ENCODE measurements around the gene TRERF1. TPM values are rescaled to one million over a fixed set of nuclear protein-coding genes. Genes with fewer than 3 reads are reported as not detected.
A peak's percentile ranks its signal among the peaks of the same experiment; 100 is the strongest.
"Not testable (repeated sequence)": the region's sequence is repeated elsewhere in the genome, so short reads cannot be mapped to it uniquely, and the experiment has no call there.

TRERF1 gene
- total and polyA plus RNA-seq, 2 experiments from 2014 or later, result 3.2 to 5.1 TPM

- Histone ChIP-seq H3K4me1 (ENCODE audit: insufficient read depth) (peaks cover 13% of the 10 kb centered on the region), H3K9me3 (ENCODE audit: low read depth) (no peaks in the 10 kb centered on the region), H2AFZ (no peak overlapping the region), H3K9me2 (replicated peaks; ENCODE audit: insufficient read depth) (no peaks in the 10 kb centered on the region), H3K79me2 (no peaks in the 10 kb centered on the region), H3K4me2 (no peak overlapping the region), H4K20me1 (ENCODE audit: insufficient read depth, poor library complexity, severe bottlenecking) (no peaks in the 10 kb centered on the region), H3K27me3 (no peaks in the 10 kb centered on the region), H3K4me3 (no peak overlapping the region), H3K27ac (no peak overlapping the region), H3K36me3 (replicated peaks; ENCODE audit: insufficient read depth, low read depth) (no peaks in the 10 kb centered on the region)
- DNase-seq (ENCODE audit: low spot score), result no peak
- 99% methylated on average over 3 of the region's 3 CpGs for WGBS (ENCODE audit: low lambda C conversion rate, missing lambda C conversion rate)
- no peak for TF ChIP-seq EZH2 (IDR thresholded peaks at IDR 0.05; ENCODE audit: borderline replicate concordance)
- TF ChIP-seq CTCF (IDR thresholded peaks at IDR 0.05; ENCODE audit: poor library complexity), result no peak
- TF ChIP-seq EZH2phosphoT487 (IDR thresholded peaks at IDR 0.05; ENCODE audit: low read depth, severe bottlenecking, unreplicated experiment), result no peak
Observed at GRCh38 chr6:42203183-42203582, 248.5 kb downstream of the TRERF1 start.

- WGBS (ENCODE audit: low lambda C conversion rate, missing lambda C conversion rate), result 88% methylated on average over 13 of the region's 13 CpGs
- DNase-seq (ENCODE audit: low spot score); H3K79me2 ChIP-seq; H3K4me2 ChIP-seq; H3K9me3 ChIP-seq (ENCODE audit: low read depth); H3K4me3 ChIP-seq; H4K20me1 ChIP-seq (ENCODE audit: insufficient read depth, poor library complexity, severe bottlenecking); H3K9me2 ChIP-seq (replicated peaks; ENCODE audit: insufficient read depth); H3K36me3 ChIP-seq (replicated peaks; ENCODE audit: insufficient read depth, low read depth); H2AFZ ChIP-seq; H3K27ac ChIP-seq; H3K27me3 ChIP-seq: not testable (repeated sequence)
- peaks cover 13% of the 10 kb centered on the region for H3K4me1 ChIP-seq (ENCODE audit: insufficient read depth)
Observed at GRCh38 chr6:42202131-42202915, 249.4 kb downstream of the TRERF1 start.

- Histone ChIP-seq H3K36me3 (replicated peaks; ENCODE audit: insufficient read depth, low read depth) (no peaks in the 10 kb centered on the region), H3K27ac (peak overlapping the region; percentile 15), H2AFZ (no peak overlapping the region), H3K4me1 (ENCODE audit: insufficient read depth) (peaks cover 13% of the 10 kb centered on the region), H3K4me2 (no peak overlapping the region), H3K9me3 (ENCODE audit: low read depth) (no peaks in the 10 kb centered on the region), H3K9me2 (replicated peaks; ENCODE audit: insufficient read depth) (no peaks in the 10 kb centered on the region), H3K27me3 (no peaks in the 10 kb centered on the region), H3K4me3 (no peak overlapping the region), H4K20me1 (ENCODE audit: insufficient read depth, poor library complexity, severe bottlenecking) (no peaks in the 10 kb centered on the region), H3K79me2 (no peaks in the 10 kb centered on the region)
- DNase-seq (ENCODE audit: low spot score), result no peak
- 27% methylated on average over 3 of the region's 3 CpGs for WGBS (ENCODE audit: low lambda C conversion rate, missing lambda C conversion rate)
- TF ChIP-seq EZH2 (IDR thresholded peaks at IDR 0.05; ENCODE audit: borderline replicate concordance) (no peak), CTCF (IDR thresholded peaks at IDR 0.05; ENCODE audit: poor library complexity) (no peak), EZH2phosphoT487 (IDR thresholded peaks at IDR 0.05; ENCODE audit: low read depth, severe bottlenecking, unreplicated experiment) (no peak)
Observed at GRCh38 chr6:42201382-42201781, 250.3 kb downstream of the TRERF1 start.

GRCh38 chr6:42200035-42200434 lies 251.7 kb downstream of the TRERF1 start:
- H3K4me1 ChIP-seq (ENCODE audit: insufficient read depth), result peaks cover 13% of the 10 kb centered on the region
- H3K9me2 ChIP-seq (replicated peaks; ENCODE audit: insufficient read depth), result no peaks in the 10 kb centered on the region
- 35% methylated on average over 1 of the region's 1 CpG for WGBS (ENCODE audit: low lambda C conversion rate, missing lambda C conversion rate)
- H3K9me3 ChIP-seq (ENCODE audit: low read depth), result no peaks in the 10 kb centered on the region
- H3K27ac ChIP-seq, result peak overlapping the region; percentile 76
- no peak for TF ChIP-seq CTCF (IDR thresholded peaks at IDR 0.05; ENCODE audit: poor library complexity)
- no peak for TF ChIP-seq EZH2phosphoT487 (IDR thresholded peaks at IDR 0.05; ENCODE audit: low read depth, severe bottlenecking, unreplicated experiment)
- TF ChIP-seq EZH2 (IDR thresholded peaks at IDR 0.05; ENCODE audit: borderline replicate concordance), result no peak
- H3K4me2 ChIP-seq, result peak overlapping the region; percentile 4
- H3K36me3 ChIP-seq (replicated peaks; ENCODE audit: insufficient read depth, low read depth), result no peaks in the 10 kb centered on the region
- H3K27me3 ChIP-seq, result no peaks in the 10 kb centered on the region
- no peaks in the 10 kb centered on the region for H4K20me1 ChIP-seq (ENCODE audit: insufficient read depth, poor library complexity, severe bottlenecking)
- H3K79me2 ChIP-seq, result no peaks in the 10 kb centered on the region
- no peak overlapping the region for H2AFZ ChIP-seq
- peak; percentile 70 for DNase-seq (ENCODE audit: low spot score)
- no peak overlapping the region for H3K4me3 ChIP-seq
